Measurements from ENCODE around the gene GSTM5. TPM values are rescaled to one million over a fixed set of nuclear protein-coding genes. Genes with fewer than 3 reads are reported as not detected.
"Not testable (repeated sequence)": the region's sequence is repeated elsewhere in the genome, so short reads cannot be mapped to it uniquely, and the experiment has no call there.

GSTM5 gene
- total RNA-seq, 1 donor from 2014 or later: not detected

DNA sequence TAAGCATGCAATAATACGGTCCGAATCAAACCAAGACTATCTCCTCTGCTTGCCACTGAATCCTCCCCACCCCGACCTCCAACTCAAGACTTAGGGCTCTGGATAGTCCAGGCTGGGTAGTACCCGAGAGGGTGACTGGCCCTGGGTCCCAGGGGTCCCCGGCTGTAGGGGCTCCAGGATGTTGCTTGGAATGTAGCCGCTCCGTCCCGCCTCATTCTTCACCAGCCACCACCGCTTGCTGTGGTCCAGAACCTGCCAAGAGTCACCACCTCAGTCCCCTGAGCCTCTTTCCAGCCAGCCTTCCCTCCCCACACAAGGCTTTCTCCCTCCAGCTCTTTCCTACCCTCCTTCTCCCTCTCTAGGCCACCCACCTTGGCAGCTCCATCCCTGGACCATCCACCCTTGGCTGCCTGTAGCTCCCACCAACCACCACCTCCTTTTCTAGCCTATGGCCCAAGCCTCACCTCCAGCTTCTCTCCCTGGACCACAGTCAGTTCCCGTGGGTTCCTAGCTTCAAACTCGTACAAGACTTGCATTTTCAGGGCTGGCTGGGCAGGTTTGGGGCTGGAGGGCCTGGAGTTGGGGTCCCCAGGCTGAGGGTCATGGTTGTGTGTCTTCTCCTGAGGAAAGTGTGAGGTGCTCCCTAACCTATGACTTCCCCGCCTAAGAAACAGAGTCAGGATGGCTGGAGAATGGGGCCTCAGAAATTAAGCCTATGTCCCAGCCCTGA is 39.6 kb downstream of the GSTM5 start:
- H3K4me3 ChIP-seq (ENCODE audit: low read depth, low read length): no peak overlapping the region
- DNase-seq (ENCODE audit: low read depth) (no peak), FAIRE-seq (no peak)
- H3K27me3 ChIP-seq (ENCODE audit: control insufficient read depth, insufficient read depth, low read length): no peaks in the 10 kb centered on the region
- TF ChIP-seq CTCF (IDR thresholded peaks at IDR 0.05; ENCODE audit: insufficient read depth, low read length, severe bottlenecking): no peak
- no peaks in the 10 kb centered on the region for H3K36me3 ChIP-seq (ENCODE audit: control insufficient read depth, insufficient read depth, low read length)

- Histone ChIP-seq H3K4me3 (ENCODE audit: low read depth, low read length) (no peak overlapping the region), H3K27me3 (ENCODE audit: control insufficient read depth, insufficient read depth, low read length) (no peaks in the 10 kb centered on the region), H3K36me3 (ENCODE audit: control insufficient read depth, insufficient read depth, low read length) (no peaks in the 10 kb centered on the region)
- DNase-seq (ENCODE audit: low read depth) (no peak), FAIRE-seq (no peak)
- TF ChIP-seq CTCF (IDR thresholded peaks at IDR 0.05; ENCODE audit: insufficient read depth, low read length, severe bottlenecking): no peak
These were observed 42.7 kb downstream of the GSTM5 start for GRCh38 chr1:109754738-109755137.

DNA sequence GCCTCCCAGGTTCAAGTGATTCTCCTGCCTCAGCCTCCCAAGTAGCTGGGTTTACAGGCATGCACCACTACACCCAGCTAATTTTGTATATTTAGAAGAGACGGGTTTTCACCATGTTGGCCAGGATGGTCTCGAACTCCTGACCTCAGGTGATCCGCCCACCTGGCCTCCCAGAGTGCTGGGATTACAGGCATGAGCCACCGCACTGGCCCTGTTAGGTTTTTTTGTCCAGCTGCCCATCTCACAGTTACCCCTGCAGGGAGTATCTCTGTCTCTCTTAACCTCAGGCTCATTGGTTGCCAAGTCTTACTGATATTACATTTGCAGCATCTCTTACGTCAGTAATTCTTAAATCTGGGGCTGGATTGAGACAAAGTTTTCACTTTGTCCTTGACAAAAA is 44.3 kb downstream of the GSTM5 start:
- not testable (repeated sequence) for DNase-seq (ENCODE audit: low read depth); H3K4me3 ChIP-seq (ENCODE audit: low read depth, low read length); H3K36me3 ChIP-seq (ENCODE audit: control insufficient read depth, insufficient read depth, low read length); H3K27me3 ChIP-seq (ENCODE audit: control insufficient read depth, insufficient read depth, low read length); FAIRE-seq

- FAIRE-seq: no peak
- no peak for TF ChIP-seq CTCF (IDR thresholded peaks at IDR 0.05; ENCODE audit: insufficient read depth, low read length, severe bottlenecking)
- Histone ChIP-seq H3K36me3 (ENCODE audit: control insufficient read depth, insufficient read depth, low read length) (no peaks in the 10 kb centered on the region), H3K27me3 (ENCODE audit: control insufficient read depth, insufficient read depth, low read length) (no peaks in the 10 kb centered on the region), H3K4me3 (ENCODE audit: low read depth, low read length) (no peak overlapping the region)
- no peak for DNase-seq (ENCODE audit: low read depth)
These were observed 44.9 kb downstream of the GSTM5 start for GRCh38 chr1:109756848-109757521.

GRCh38 chr1:109757936-109758786 is 46.1 kb downstream of the GSTM5 start:
- Histone ChIP-seq H3K4me3 (ENCODE audit: low read depth, low read length) (no peak overlapping the region), H3K27me3 (ENCODE audit: control insufficient read depth, insufficient read depth, low read length) (no peaks in the 10 kb centered on the region), H3K36me3 (ENCODE audit: control insufficient read depth, insufficient read depth, low read length) (no peaks in the 10 kb centered on the region)
- FAIRE-seq: no peak
- TF ChIP-seq CTCF (IDR thresholded peaks at IDR 0.05; ENCODE audit: insufficient read depth, low read length, severe bottlenecking): no peak
- no peak for DNase-seq (ENCODE audit: low read depth)

Data from bronchial epithelial cell (primary cell).